BE2C (cell line): Measurements from ENCODE around the gene PPM1B.

Source experiments
- DNase-seq: peaks from one replicate; pipeline ENCODE4 v3.0.0-alpha.2; 2020
- H3K27me3 ChIP-seq: fragments of 250-450 bp; sonication (Bioruptor Pico); 2 replicates; pipeline ENCODE4 v1.5.1; 2020; ENCODE audit warnings: mild to moderate bottlenecking
- H3K36me3 ChIP-seq: fragments of 250-450 bp; sonication (Bioruptor Pico); 2 replicates; pipeline ENCODE4 v1.5.1; 2020; ENCODE audit warnings: mild to moderate bottlenecking
- H3K4me1 ChIP-seq: fragments of 250-450 bp; sonication (Bioruptor Pico); 2 replicates; pipeline ENCODE4 v1.5.1; 2020
- H3K4me3 ChIP-seq: 2 replicates; pipeline ENCODE4 v1.5.1; 2011; ENCODE audit warnings: low read depth, low read length
- H3K9me3 ChIP-seq: fragments of 250-450 bp; sonication (Bioruptor Pico); 2 replicates; pipeline ENCODE4 v1.5.1; 2020
- CTCF ChIP-seq: IDR thresholded peaks from 2 replicates; pipeline ENCODE4 v1.5.1; 2012; ENCODE audit warnings: mild to moderate bottlenecking, low read depth, low read length

PPM1B gene

DNA sequence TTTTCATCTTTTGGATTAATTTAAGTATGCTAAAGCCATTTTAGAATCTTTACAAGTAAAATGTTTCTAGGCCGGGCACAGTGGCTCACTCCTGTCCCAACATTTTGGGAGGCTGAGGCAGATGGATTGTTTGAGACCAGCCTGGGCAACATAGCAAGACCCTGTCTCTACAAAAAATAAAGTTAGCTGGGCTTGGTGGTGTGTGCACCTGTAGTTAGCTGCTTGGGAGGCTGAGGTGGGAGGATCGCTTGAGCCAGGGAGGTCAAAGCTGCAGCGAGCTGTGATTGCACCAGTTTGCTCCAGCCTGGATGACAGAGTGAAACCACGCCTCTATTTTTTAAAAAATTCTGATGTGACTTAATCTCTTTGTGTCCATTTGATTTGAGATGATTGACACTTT, 3.9 kb downstream of the PPM1B start:
- Histone ChIP-seq H3K9me3 (no peaks in the 10 kb centered on the region), H3K4me1 (no peaks in the 10 kb centered on the region), H3K36me3 (peaks cover 7% of the 10 kb centered on the region), H3K4me3 (no peak overlapping the region), H3K27me3 (no peaks in the 10 kb centered on the region)
- TF ChIP-seq CTCF = no peak
- no peak for DNase-seq

DNA sequence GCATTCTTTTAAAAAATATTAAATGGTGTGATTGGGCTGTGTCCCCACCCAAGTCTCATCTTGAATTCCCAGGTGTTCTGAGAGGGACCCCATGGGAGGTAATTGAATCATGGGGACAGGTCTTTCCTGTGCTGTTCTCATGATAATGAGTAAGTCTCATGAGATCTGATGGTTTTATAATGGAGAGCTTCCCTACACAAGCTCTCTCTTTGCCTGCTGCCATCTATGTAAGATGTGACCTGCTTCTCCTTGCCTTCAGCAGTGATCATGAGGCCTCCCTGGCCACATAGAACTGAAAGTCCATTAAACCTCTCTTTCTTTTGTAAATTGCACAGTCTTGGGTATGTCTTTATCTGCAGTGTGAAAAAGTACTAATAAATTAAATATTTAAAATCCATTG, 10.3 kb downstream of the PPM1B start:
- no peak overlapping the region for H3K4me3 ChIP-seq
- no peaks in the 10 kb centered on the region for H3K4me1 ChIP-seq
- no peaks in the 10 kb centered on the region for H3K27me3 ChIP-seq
- no peaks in the 10 kb centered on the region for H3K36me3 ChIP-seq
- DNase-seq = no peak
- no peaks in the 10 kb centered on the region for H3K9me3 ChIP-seq
- no peak for TF ChIP-seq CTCF

GRCh38 chr2:44181648-44182047, 13.0 kb downstream of the PPM1B start:
- no peaks in the 10 kb centered on the region for H3K36me3 ChIP-seq
- no peaks in the 10 kb centered on the region for H3K27me3 ChIP-seq
- H3K9me3 ChIP-seq = no peaks in the 10 kb centered on the region
- H3K4me1 ChIP-seq = no peaks in the 10 kb centered on the region
- TF ChIP-seq CTCF = no peak
- DNase-seq = no peak
- H3K4me3 ChIP-seq = no peak overlapping the region

DNA sequence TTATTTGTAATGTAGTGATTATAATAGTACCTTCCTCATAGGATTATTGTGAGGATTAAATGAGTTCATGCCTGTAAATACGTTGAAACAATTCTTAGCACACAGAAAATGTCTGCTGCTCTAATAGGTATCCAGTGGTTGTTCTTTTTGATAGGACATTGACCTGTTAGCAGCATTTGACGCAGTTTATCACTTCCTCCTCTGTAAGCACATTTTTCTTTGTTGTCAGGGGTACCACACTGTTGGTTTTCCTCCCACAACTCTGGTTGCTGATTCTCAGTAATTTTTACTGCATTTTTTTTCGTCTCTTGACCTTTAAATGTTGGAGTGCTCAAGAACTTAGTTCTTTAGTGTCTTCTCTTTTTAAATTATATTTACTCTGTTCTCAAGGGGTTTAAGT, 15.4 kb downstream of the PPM1B start:
- DNase-seq = no peak
- Histone ChIP-seq H3K4me3 (no peak overlapping the region), H3K9me3 (no peaks in the 10 kb centered on the region), H3K27me3 (no peaks in the 10 kb centered on the region), H3K4me1 (no peaks in the 10 kb centered on the region), H3K36me3 (no peaks in the 10 kb centered on the region)
- no peak for TF ChIP-seq CTCF

DNA sequence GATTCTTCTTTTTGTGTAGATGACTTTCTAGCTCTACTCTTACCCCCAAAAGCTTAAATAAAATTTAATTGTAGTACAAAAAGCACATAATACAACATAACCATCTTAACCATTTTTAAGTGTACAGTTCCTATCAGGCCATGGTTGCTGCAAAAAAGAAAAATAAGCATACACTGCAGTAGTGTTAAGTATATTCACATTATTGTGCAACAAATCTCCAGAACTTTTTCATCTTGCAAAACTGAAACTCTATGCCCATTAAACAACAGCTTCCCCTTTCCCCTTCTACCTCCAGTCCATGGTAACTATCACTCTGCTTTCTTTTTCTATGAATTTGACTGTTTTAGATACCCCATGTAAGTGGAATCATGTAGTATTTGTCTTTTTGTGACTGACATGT, 18.1 kb downstream of the PPM1B start:
- Histone ChIP-seq H3K9me3 (no peaks in the 10 kb centered on the region), H3K4me3 (no peak overlapping the region), H3K27me3 (no peaks in the 10 kb centered on the region), H3K36me3 (no peaks in the 10 kb centered on the region), H3K4me1 (no peaks in the 10 kb centered on the region)
- no peak for DNase-seq
- TF ChIP-seq CTCF = no peak

DNA sequence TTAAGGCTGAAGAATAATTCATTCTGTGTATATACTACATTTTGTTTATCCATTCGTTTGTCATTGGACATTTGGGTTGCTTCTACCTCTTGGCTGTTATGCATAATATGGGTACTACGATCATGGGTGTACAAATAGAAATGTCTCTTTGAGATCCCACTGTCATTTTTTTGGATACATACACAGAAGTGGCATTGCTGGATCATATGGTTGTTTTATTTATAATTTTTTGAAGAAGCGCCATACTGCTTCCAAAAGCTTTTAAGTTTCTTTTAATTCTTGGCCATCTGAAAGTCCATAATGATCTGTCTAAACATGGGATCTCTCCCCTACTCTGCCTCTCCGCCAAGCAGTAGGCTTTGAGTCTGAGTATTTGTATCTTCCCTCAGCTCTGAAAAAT, 18.6 kb downstream of the PPM1B start:
- Histone ChIP-seq H3K9me3 (no peaks in the 10 kb centered on the region), H3K4me3 (no peak overlapping the region), H3K4me1 (no peaks in the 10 kb centered on the region), H3K36me3 (no peaks in the 10 kb centered on the region), H3K27me3 (no peaks in the 10 kb centered on the region)
- no peak for DNase-seq
- TF ChIP-seq CTCF = no peak
